Measurements from ENCODE around the gene SLC66A1. TPM values are rescaled to one million over a fixed set of nuclear protein-coding genes. Genes with fewer than 3 reads are reported as not detected.

SLC66A1 gene
- total and polyA plus RNA-seq, 2 of the 13 experiments (the other 11 are each of a cell fraction or from before 2014, with no cell fraction given): 15.4 to 18.9 TPM

- TF ChIP-seq POGZ (CRISPR knock-in tag; IDR thresholded peaks at IDR 0.05) (no peak), NRL (CRISPR knock-in tag; IDR thresholded peaks at IDR 0.05; ENCODE audit: borderline replicate concordance) (no peak), MAX (IDR thresholded peaks at IDR 0.05) (no peak), ZNF441 (CRISPR knock-in tag; IDR thresholded peaks at IDR 0.05; ENCODE audit: borderline replicate concordance) (no peak)
These were observed 28.2 kb upstream of the SLC66A1 start (continued) for GRCh38 chr1:19283891-19284290.

DNA sequence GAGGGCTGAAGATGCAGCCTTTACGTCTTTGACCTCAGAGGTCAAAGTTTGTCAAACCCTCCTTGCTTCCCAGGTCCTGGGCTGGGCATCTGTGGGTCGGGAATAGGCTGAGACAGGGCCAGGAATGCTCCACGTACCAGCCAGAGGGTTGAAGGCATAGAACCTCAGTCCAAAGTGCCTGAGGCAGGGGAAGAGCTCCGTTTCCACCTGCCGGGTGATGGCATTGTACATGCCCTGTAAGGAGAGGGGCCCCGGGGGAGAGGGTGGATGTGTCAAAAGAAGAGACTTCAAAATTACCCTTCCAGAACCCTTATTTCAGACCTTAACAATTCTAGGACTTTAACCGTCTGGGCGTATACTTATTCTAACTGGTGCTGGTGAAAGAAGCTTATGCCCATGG, 27.2 kb upstream of the SLC66A1 start:
- no peaks in the 10 kb centered on the region for H4K20me1 ChIP-seq (ENCODE audit: insufficient read depth, low read length)
- no peak for DNase-seq (ENCODE audit: low spot score)
- TF ChIP-seq GLMP (CRISPR knock-in tag; IDR thresholded peaks at IDR 0.05; ENCODE audit: borderline replicate concordance) (no peak), ZNF280B (CRISPR knock-in tag; IDR thresholded peaks at IDR 0.05; ENCODE audit: borderline replicate concordance) (no peak), RAD21 (CRISPR knock-in tag; IDR thresholded peaks at IDR 0.05) (no peak), DPF2 (CRISPR knock-in tag; IDR thresholded peaks at IDR 0.05; ENCODE audit: borderline replicate concordance, low read depth) (no peak), SCMH1 (CRISPR knock-in tag; IDR thresholded peaks at IDR 0.05; ENCODE audit: borderline replicate concordance) (no peak), ZBTB42 (CRISPR knock-in tag; IDR thresholded peaks at IDR 0.05) (no peak), TOPORS (CRISPR knock-in tag; IDR thresholded peaks at IDR 0.05) (no peak), NFKB2 (CRISPR knock-in tag; IDR thresholded peaks at IDR 0.05; ENCODE audit: borderline replicate concordance) (no peak), THAP11 (CRISPR knock-in tag; IDR thresholded peaks at IDR 0.05) (no peak), MEIS2 (CRISPR knock-in tag; IDR thresholded peaks at IDR 0.05) (no peak), POLR2AphosphoS2 (IDR thresholded peaks at IDR 0.05; ENCODE audit: low read depth, low read length) (no peak), PBX2 (CRISPR knock-in tag; IDR thresholded peaks at IDR 0.05) (no peak), TCF7L2 (IDR thresholded peaks at IDR 0.05; ENCODE audit: low read depth, low read length) (no peak), CREM (IDR thresholded peaks at IDR 0.05) (no peak), CREM (CRISPR knock-in tag; IDR thresholded peaks at IDR 0.05) (no peak)
- TF ChIP-seq, protein P1, sequence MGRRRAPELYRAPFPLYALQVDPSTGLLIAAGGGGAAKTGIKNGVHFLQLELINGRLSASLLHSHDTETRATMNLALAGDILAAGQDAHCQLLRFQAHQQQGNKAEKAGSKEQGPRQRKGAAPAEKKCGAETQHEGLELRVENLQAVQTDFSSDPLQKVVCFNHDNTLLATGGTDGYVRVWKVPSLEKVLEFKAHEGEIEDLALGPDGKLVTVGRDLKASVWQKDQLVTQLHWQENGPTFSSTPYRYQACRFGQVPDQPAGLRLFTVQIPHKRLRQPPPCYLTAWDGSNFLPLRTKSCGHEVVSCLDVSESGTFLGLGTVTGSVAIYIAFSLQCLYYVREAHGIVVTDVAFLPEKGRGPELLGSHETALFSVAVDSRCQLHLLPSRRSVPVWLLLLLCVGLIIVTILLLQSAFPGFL (CRISPR knock-in tag; IDR thresholded peaks at IDR 0.05): no peak
- no peak overlapping the region for H2AFZ ChIP-seq (ENCODE audit: low read length)
- no TSS peak for BruUV-seq (replicated peaks)
- no peak overlapping the region for H3K4me2 ChIP-seq (ENCODE audit: low read depth, low read length)
- 92% methylated on average over 7 of the region's 8 CpGs for WGBS (ENCODE audit: low lambda C conversion rate)
- no peak overlapping the region for H3K4me3 ChIP-seq (replicated peaks in 1 of 3; ENCODE audit: insufficient read depth in 1 of 3, low read depth in 2 of 3, low read length in 3 of 3)
- CTCF ChIA-PET (ENCODE audit: low intra/inter-chr PET ratio, low total read pairs): no interaction called here
- no peak overlapping the region for H3K27ac ChIP-seq (ENCODE audit: extremely low read length, insufficient read depth, low read length)
- FAIRE-seq: no peak
- 0 out of 5 replicates have a peak, but pooled peaks cover 0 to 2% of the 10 kb centered on the region in 2 experiments for H3K36me3 ChIP-seq (replicated peaks in 1 of 2; ENCODE audit: control insufficient read depth in 1 of 2, insufficient read depth in 2 of 2, low read length in 2 of 2)
- H3K9me3 ChIP-seq (ENCODE audit: low read length): no peaks in the 10 kb centered on the region
- H3K9ac ChIP-seq (ENCODE audit: insufficient read depth, low read depth, low read length): no peak overlapping the region
- peaks cover 16% of the 10 kb centered on the region for H3K4me1 ChIP-seq (ENCODE audit: insufficient read depth, low read length)
- intact Hi-C loops (cut with micrococcal nuclease; ENCODE audit: unreplicated experiment) (no loop called here), in situ Hi-C loops (cut with HindIII; ENCODE audit: extremely low pct_ligation_motif_present, low pct_unique_long_range_greater_than_20kb) (no loop called here)
- POLR2A ChIA-PET: no interaction called here
- no peak for ATAC-seq
- H3K79me2 ChIP-seq (ENCODE audit: insufficient read depth, low read length): no peaks in the 10 kb centered on the region
- H3K27me3 ChIP-seq (ENCODE audit: control insufficient read depth in 1 of 2, insufficient read depth in 2 of 2, low read length in 2 of 2): no peaks in the 10 kb centered on the region

Measured in HepG2 (cell line).